Endothelial cell of umbilical vein (primary cell): ENCODE measurements around the gene NINJ2. TPM values are rescaled to one million over a fixed set of nuclear protein-coding genes. Genes with fewer than 3 reads are reported as not detected.

Experiments
- BruUV-seq: library from RNA; stranded (reverse); fragments of 400-500 nt; replicated peaks from 2 replicates; lab custom pipeline; 2021; lab: Mats Ljungman, UMichigan
- CTCF ChIA-PET: fragments of 300-600, 350-600 bp; sonication (Branson Sonifier 250); formaldehyde crosslinking; loops from one replicate; lab custom pipeline; 2021; ENCODE audit warnings: antibody characterized with exemption, inconsistent platforms; lab: Charles Lee
- POLR2A ChIA-PET: fragments of 300-600, 350-600 bp; sonication (Branson Sonifier 250); formaldehyde crosslinking; loops from one replicate; lab custom pipeline; 2021; ENCODE audit warnings: antibody characterized with exemption, inconsistent platforms; lab: Charles Lee
- DNase-seq: peaks from one replicate; pipeline ENCODE4 v3.0.0-alpha.2; 2011; ENCODE audit warnings: low read depth, low spot score
- FAIRE-seq: peaks from 2 replicates; lab custom pipeline; 2011; peaks lifted over from hg19 to GRCh38; lab: Jason Lieb, UNC
- H2AFZ ChIP-seq: 2 replicates; pipeline ENCODE4 v1.6.0; 2012; ENCODE audit warnings: low read depth, low read length, control low read depth, inconsistent platforms
- H3K27ac ChIP-seq: 2 replicates; pipeline ENCODE4 v1.5.1; 2011; ENCODE audit warnings: low read depth, mild to moderate bottlenecking, control low read depth, low read length, moderate library complexity; ENCODE audit not compliant: insufficient read depth
- H3K27me3 ChIP-seq, 2 experiments: 2 replicates each; pipeline versions ENCODE4 v1.6.0 to v1.6.1; 2011; ENCODE audit warnings: low read length in 2 of 2, mixed read lengths in 1 of 2; ENCODE audit not compliant: control insufficient read depth in 2 of 2, insufficient read depth in 2 of 2
- H3K36me3 ChIP-seq, 2 experiments: 2 replicates in 1 of 2; 3 replicates in 1 of 2; pipeline ENCODE4 v1.5.1; 2011; ENCODE audit warnings: low read length in 2 of 2, mild to moderate bottlenecking in 1 of 2, moderate library complexity in 1 of 2; ENCODE audit not compliant: control insufficient read depth in 2 of 2, insufficient read depth in 2 of 2; ENCODE audit errors: extremely low read depth in 1 of 2
- H3K4me1 ChIP-seq: 3 replicates; pipeline ENCODE4 v1.5.1; 2011; ENCODE audit warnings: mild to moderate bottlenecking, low read length; ENCODE audit not compliant: control insufficient read depth, insufficient read depth; ENCODE audit errors: extremely low read depth
- H3K4me2 ChIP-seq: 2 replicates; pipeline ENCODE4 v1.6.1; 2011; ENCODE audit warnings: low read length, control low read depth, mixed read lengths; ENCODE audit not compliant: insufficient read depth
- H3K4me3 ChIP-seq, 3 experiments: fragments of 200-600 bp in 1 of 3; sonication (generic), shearing (Covaris generic) in 1 of 3; replicated peaks in 1 of 3; 2 replicates each; pipeline ENCODE4 v1.5.1; 2011 to 2016; ENCODE audit warnings: control low read depth in 3 of 3, low read length in 3 of 3, mild to moderate bottlenecking in 2 of 3, inconsistent platforms in 1 of 3, low read depth in 1 of 3, moderate library complexity in 1 of 3; ENCODE audit not compliant: insufficient read depth in 1 of 3
- H3K79me2 ChIP-seq: 2 replicates; pipeline ENCODE4 v1.6.0; 2012; ENCODE audit warnings: low read length, inconsistent platforms; ENCODE audit not compliant: control insufficient read depth, insufficient read depth
- H3K9ac ChIP-seq: replicated peaks from 2 replicates; pipeline ENCODE3; 2011; ENCODE audit warnings: low read length, control low read depth; ENCODE audit not compliant: insufficient read depth; ENCODE audit errors: extremely low read depth
- H3K9me1 ChIP-seq: replicated peaks from 3 replicates; pipeline ENCODE4 v1.6.0; 2011; ENCODE audit warnings: mild to moderate bottlenecking, low read length; ENCODE audit not compliant: control insufficient read depth, insufficient read depth; ENCODE audit errors: extremely low read depth
- H3K9me3 ChIP-seq: replicated peaks from 2 replicates; pipeline ENCODE4 v1.5.1; 2012; ENCODE audit warnings: low read length, inconsistent platforms; ENCODE audit not compliant: control insufficient read depth, insufficient read depth
- H4K20me1 ChIP-seq: replicated peaks from 2 replicates; pipeline ENCODE3; 2011; ENCODE audit warnings: mild to moderate bottlenecking, low read length; ENCODE audit not compliant: control insufficient read depth, insufficient read depth; ENCODE audit errors: extremely low read depth
- CTCF ChIP-seq, 2 donors: IDR thresholded peaks; 1 replicate in 1 of 2; 2 replicates in 1 of 2; pipeline ENCODE4 v1.5.1; 2011; ENCODE audit warnings: low read length in 2 of 2, mild to moderate bottlenecking in 2 of 2, moderate library complexity in 2 of 2, control low read depth in 1 of 2, inconsistent platforms in 1 of 2, low read depth in 1 of 2; ENCODE audit not compliant: insufficient read depth in 1 of 2; ENCODE audit errors: extremely low read depth in 1 of 2
- EZH2 ChIP-seq: IDR thresholded peaks from 2 replicates; pipeline ENCODE4 v1.6.1; 2012; ENCODE audit warnings: borderline replicate concordance, low read depth, mild to moderate bottlenecking, moderate library complexity, low read length, inconsistent platforms; ENCODE audit not compliant: severe bottlenecking
- FOS ChIP-seq: IDR thresholded peaks from 2 replicates; pipeline ENCODE4 v1.6.1; 2011; ENCODE audit warnings: mild to moderate bottlenecking, low read length, moderate library complexity, borderline replicate concordance; ENCODE audit not compliant: insufficient read depth
- GATA2 ChIP-seq: IDR thresholded peaks from 2 replicates; pipeline ENCODE4 v1.7.0; 2011; ENCODE audit warnings: low read depth, mild to moderate bottlenecking, moderate library complexity, mixed read lengths, low read length; ENCODE audit not compliant: insufficient read length, insufficient read depth
- JUN ChIP-seq: IDR thresholded peaks from 2 replicates; pipeline ENCODE4 v1.6.1; 2011; ENCODE audit warnings: borderline replicate concordance, low read depth; ENCODE audit not compliant: insufficient read length, insufficient read depth
- MAX ChIP-seq: IDR thresholded peaks from 2 replicates; pipeline ENCODE4 v1.6.1; 2011; ENCODE audit not compliant: insufficient read depth, insufficient read length
- MYC ChIP-seq: IDR thresholded peaks from one replicate; pipeline ENCODE4 v1.6.1; 2011; ENCODE audit warnings: mild to moderate bottlenecking, low read depth, low read length
- POLR2A ChIP-seq: IDR thresholded peaks from 2 replicates; pipeline ENCODE4 v1.6.1; 2012; ENCODE audit warnings: low read depth, mild to moderate bottlenecking, control low read depth, low read length
- POLR2AphosphoS5 ChIP-seq: IDR thresholded peaks from 2 replicates; pipeline ENCODE4 v1.6.1; 2012; ENCODE audit warnings: low read depth, mild to moderate bottlenecking, control low read depth, low read length, moderate library complexity; ENCODE audit not compliant: insufficient read depth
- dilution Hi-C: fragments of 300-500 bp; cut with MboI; formaldehyde crosslinking; loops from one replicate; pipeline ENCODE4 v1.15.0; 2019; ENCODE audit warnings: low sequenced_read_pairs; ENCODE audit not compliant: extremely low pct_ligation_motif_present
- intact Hi-C: fragments of 100-400 bp; cut with micrococcal nuclease; formaldehyde crosslinking; loops from one replicate; pipeline ENCODE4 v1.10.0; 2022
- polyA plus RNA-seq, 4 experiments: library from polyadenylated mRNA; depleted of rRNA in 3 of 4; stranded (reverse) in 3 of 4; unstranded in 1 of 4; fragments of >200 nt; gene quantifications; 2 replicates each; pipeline versions ENCODE4 v1.2.1 to v1.2.3, GENCODE V29; 2011 to 2012; ENCODE audit warnings: missing spikeins in 1 of 4
- total RNA-seq: library from RNA; stranded (reverse); gene quantifications from 2 replicates; pipeline ENCODE4 v1.2.3, GENCODE V29; 2021

NINJ2 gene
- total and polyA plus RNA-seq, 2 donors (not counting 3 experiments of a cell fraction or from before 2014, with no cell fraction given) = 0.75 to 4.4 TPM

- FAIRE-seq = peak; percentile 83
- Histone ChIP-seq H3K9ac (no peak overlapping the region), H3K4me2 (no peak overlapping the region)
These were observed 87.2 kb downstream of the NINJ2 start for GRCh38 chr12:575948-576614.

More at GRCh38 chr12:575948-576614, 87.2 kb downstream of the NINJ2 start:
- Histone ChIP-seq H3K9me3 (no peaks in the 10 kb centered on the region), H3K4me3 (no peak overlapping the region), H3K36me3 (no peaks in the 10 kb centered on the region), H4K20me1 (no peaks in the 10 kb centered on the region), H3K4me1 (peaks cover 22% of the 10 kb centered on the region), H3K27me3 (no peaks in the 10 kb centered on the region), H3K27ac (no peak overlapping the region), H3K9me1 (no peaks in the 10 kb centered on the region), H2AFZ (peak overlapping the region; percentile 89), H3K79me2 (no peaks in the 10 kb centered on the region)
- DNase-seq = peak; percentile 56
- no peak for TF ChIP-seq FOS
- no peak for TF ChIP-seq JUN
- peak; percentile 53 for TF ChIP-seq POLR2AphosphoS5
- TF ChIP-seq EZH2 = no peak
- TF ChIP-seq POLR2A = no peak
- peak; percentile 94 to 98 for TF ChIP-seq CTCF (IDR thresholded peaks at IDR 0.05; ENCODE audit: extremely low read depth in 1 of 2, insufficient read depth in 1 of 2, low read depth in 1 of 2, low read length in 2 of 2)
- peak; percentile 73 for TF ChIP-seq MAX
- TF ChIP-seq MYC = peak; percentile 65
- TF ChIP-seq GATA2 = no peak
- intact Hi-C loops (loop anchor here (1.0 kb wide), 6 partner anchors 34 to 373 kb away; partner anchors contain the start of gene RAD52), dilution Hi-C loops (no loop called here)
- ChIA-PET CTCF (interaction anchor here (0.6 to 8.1 kb wide), 38 partner anchors 13 to 1007 kb away, joined by 3 to 182 read pairs (median 5); partner anchors contain the start of genes RAD52 and WNK1), POLR2A (interaction anchor here (0.5 kb wide), 1 partner anchor 303 kb away, joined by 4 read pairs; no protein-coding TSS in a partner anchor)
- BruUV-seq = no TSS peak
